Esophagus (tissue), 2 donors: ENCODE results near the gene ANKS4B. TPM values are rescaled to one million over a fixed set of nuclear protein-coding genes. Genes with fewer than 3 reads are reported as not detected.
"Not testable (repeated sequence)": the region's sequence is repeated elsewhere in the genome, so short reads cannot be mapped to it uniquely, and the experiment has no call there.

Experiments used
- H3K27ac ChIP-seq, 2 donors: one replicate each; pipeline ENCODE4 v1.5.1; 2013; ENCODE audit warnings: low read depth in 2 of 2, mild to moderate bottlenecking in 2 of 2, inconsistent platforms in 1 of 2, low read length in 1 of 2, moderate library complexity in 1 of 2
- H3K27me3 ChIP-seq, 2 donors: one replicate each; pipeline ENCODE4 v1.6.1; 2013; ENCODE audit warnings: low read length in 2 of 2, control low read depth in 1 of 2, mild to moderate bottlenecking in 1 of 2; ENCODE audit not compliant: insufficient read depth in 2 of 2, control insufficient read depth in 1 of 2
- H3K36me3 ChIP-seq, 2 donors: one replicate each; pipeline ENCODE4 v1.6.1; 2013; ENCODE audit warnings: low read length in 1 of 2; ENCODE audit not compliant: control insufficient read depth in 2 of 2, insufficient read depth in 2 of 2
- H3K4me1 ChIP-seq, 2 donors: one replicate each; pipeline ENCODE4 v1.6.1; 2013; ENCODE audit warnings: low read length in 1 of 2; ENCODE audit not compliant: control insufficient read depth in 2 of 2, insufficient read depth in 2 of 2
- H3K4me3 ChIP-seq, 2 donors: one replicate each; pipeline ENCODE4 v1.5.1; 2013; ENCODE audit warnings: low read length in 2 of 2, mild to moderate bottlenecking in 2 of 2, low read depth in 1 of 2, moderate library complexity in 1 of 2
- H3K9me3 ChIP-seq, 2 donors: one replicate each; pipeline ENCODE4 v1.6.1; 2013; ENCODE audit warnings: mild to moderate bottlenecking in 2 of 2, low read depth in 1 of 2, low read length in 1 of 2, moderate library complexity in 1 of 2; ENCODE audit not compliant: control insufficient read depth in 2 of 2, insufficient read depth in 1 of 2
- WGBS, 2 donors: extraction: QIAGEN DNeasy Blood & Tissue Kit; methylation state at CpG; one replicate each; pipeline ENCODE4 v1.1.7; 2013; 5-methylcytosine and 5-hydroxymethylcytosine counted together
- polyA plus RNA-seq, 2 donors: library from polyadenylated mRNA; stranded (reverse); fragments of 200-250 nt; gene quantifications; one replicate each; pipeline ENCODE4 v1.2.3, GENCODE V29; 2013
- donor health status: healthy with polysubstance abuse.
- donor health status: Bipolar disorder and iron deficiency.

Gene ANKS4B
- polyA plus RNA-seq, 2 donors, result not detected

- Histone ChIP-seq H3K4me1 (no peaks in the 10 kb centered on the region), H3K4me3 (no peak overlapping the region), H3K9me3 (no peaks in the 10 kb centered on the region), H3K27me3 (peaks cover 3 to 5% of the 10 kb centered on the region in 2 donors), H3K36me3 (no peaks in the 10 kb centered on the region), H3K27ac (no peak overlapping the region)
- WGBS, 2 donors, result 73 to 76% methylated on average over 2 of the region's 2 CpGs
Observed at GRCh38 chr16:21228361-21228872, 5.1 kb upstream of the ANKS4B start.

- Histone ChIP-seq H3K27ac (no peak overlapping the region), H3K4me1 (no peaks in the 10 kb centered on the region), H3K36me3 (no peaks in the 10 kb centered on the region), H3K9me3 (no peaks in the 10 kb centered on the region), H3K4me3 (no peak overlapping the region), H3K27me3 (peaks cover 2 to 3% of the 10 kb centered on the region in 2 donors)
- WGBS, 2 donors, result 79 to 100% methylated on average over 1 of the region's 1 CpG
Observed at GRCh38 chr16:21233045-21233520, 416 bp upstream of the ANKS4B start.

DNA sequence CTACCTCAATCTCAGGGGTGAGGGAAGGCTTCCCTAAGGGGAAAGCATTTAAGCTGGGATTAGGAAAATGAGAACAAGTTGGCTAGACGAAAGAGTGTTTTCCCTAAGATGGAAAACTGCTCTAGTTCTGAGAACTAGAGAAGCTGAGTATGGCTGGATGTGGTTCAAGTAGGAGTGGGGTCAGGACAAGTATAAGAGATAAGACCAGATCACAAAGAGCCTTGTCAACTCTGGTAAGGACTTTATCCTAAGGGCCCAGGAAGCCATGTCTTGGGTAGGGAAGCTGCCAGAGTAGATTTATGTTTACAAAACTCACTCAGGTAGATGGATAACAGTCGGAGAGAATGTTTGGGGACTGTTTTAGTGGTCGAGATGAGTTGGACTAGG lies 1.7 kb downstream of the ANKS4B start:
- H3K27ac ChIP-seq, result no peak overlapping the region
- H3K27me3 ChIP-seq, result peaks cover 2 to 3% of the 10 kb centered on the region in 2 donors
- H3K4me1 ChIP-seq, result no peaks in the 10 kb centered on the region
- no peaks in the 10 kb centered on the region for H3K36me3 ChIP-seq
- H3K9me3 ChIP-seq, result no peaks in the 10 kb centered on the region
- no peak overlapping the region for H3K4me3 ChIP-seq
- 70 to 74% methylated on average over 3 of the region's 3 CpGs for WGBS, 2 donors

DNA sequence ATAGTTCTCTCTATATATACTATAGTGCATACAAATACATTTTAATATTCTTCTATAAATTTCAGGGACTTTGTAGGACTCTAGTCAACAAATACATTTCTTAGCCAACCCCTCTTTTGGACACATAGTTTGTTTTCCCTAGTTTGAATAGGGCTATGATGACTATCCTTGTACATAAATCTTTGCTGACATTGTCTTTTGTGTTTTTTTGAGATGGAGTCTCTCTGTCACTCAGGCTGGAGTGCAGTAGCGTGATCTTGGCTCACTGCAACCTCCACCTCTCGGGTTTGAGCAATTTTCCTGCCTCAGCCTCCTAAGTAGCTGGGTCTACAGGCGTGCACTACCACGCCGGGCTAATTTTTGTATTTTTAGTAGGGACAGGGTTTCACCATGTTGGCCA lies 3.3 kb downstream of the ANKS4B start:
- Histone ChIP-seq H3K27me3 (peaks cover 2 to 3% of the 10 kb centered on the region in 2 donors), H3K4me1 (no peaks in the 10 kb centered on the region), H3K4me3 (no peak overlapping the region), H3K27ac (no peak overlapping the region), H3K36me3 (no peaks in the 10 kb centered on the region), H3K9me3 (no peaks in the 10 kb centered on the region)
- WGBS, 2 donors, result 75 to 79% methylated on average over 5 of the region's 5 CpGs

GRCh38 chr16:21239646-21240045 lies 6.1 kb downstream of the ANKS4B start:
- 68 to 79% methylated on average over 4 of the region's 4 CpGs for WGBS, 2 donors
- Histone ChIP-seq H3K27me3 (no peaks in the 10 kb centered on the region), H3K9me3 (no peaks in the 10 kb centered on the region)

GRCh38 chr16:21242756-21243155 lies 9.3 kb downstream of the ANKS4B start:
- Histone ChIP-seq H3K27ac (no peak overlapping the region), H3K4me1 (no peaks in the 10 kb centered on the region), H3K27me3 (no peaks in the 10 kb centered on the region), H3K36me3 (no peaks in the 10 kb centered on the region), H3K4me3 (no peak overlapping the region), H3K9me3 (no peaks in the 10 kb centered on the region)
- WGBS, 2 donors, result 24 to 34% methylated on average over 2 of the region's 2 CpGs

More at GRCh38 chr16:21239646-21240045, 6.1 kb downstream of the ANKS4B start:
- Histone ChIP-seq H3K4me3 (no peak overlapping the region), H3K27ac (no peak overlapping the region), H3K4me1 (no peaks in the 10 kb centered on the region), H3K36me3 (no peaks in the 10 kb centered on the region)

DNA sequence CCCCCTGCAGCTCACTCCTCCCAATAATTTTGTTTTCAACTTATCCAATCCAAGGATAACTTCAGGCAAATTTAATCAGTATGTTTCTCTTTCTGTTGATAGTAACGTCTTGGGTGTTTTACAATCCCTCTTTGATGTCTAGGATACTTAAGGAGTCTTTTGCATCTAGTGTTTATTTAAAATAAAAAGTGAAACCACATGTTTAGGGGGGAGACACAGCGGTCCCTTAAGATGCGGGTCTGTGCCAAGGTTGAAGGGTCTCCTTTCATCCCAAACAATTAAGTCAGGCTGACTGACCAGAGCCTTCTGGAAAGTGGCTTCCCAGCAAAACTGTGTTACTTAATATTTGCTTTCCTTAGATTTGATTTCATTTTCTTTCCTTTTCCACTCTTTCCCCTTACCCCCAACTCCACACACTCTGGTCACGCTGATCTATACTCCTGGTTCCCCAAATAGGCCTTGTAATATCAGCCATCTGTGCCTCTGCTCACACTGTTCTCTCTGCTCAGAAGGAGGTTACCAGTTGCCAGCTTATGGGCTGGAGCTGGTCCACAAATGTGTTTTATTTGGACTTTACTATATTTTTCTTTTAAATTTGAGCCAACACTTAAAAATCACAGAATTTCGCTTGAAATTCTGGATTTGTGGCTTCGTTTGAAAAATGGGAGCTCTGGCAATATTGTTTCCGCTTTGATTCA lies 11.2 kb downstream of the ANKS4B start:
- H3K9me3 ChIP-seq, result no peaks in the 10 kb centered on the region
- no peak overlapping the region for H3K4me3 ChIP-seq
- peaks cover 0 to under 1% of the 10 kb centered on the region in 2 donors for H3K27me3 ChIP-seq
- no peaks in the 10 kb centered on the region for H3K4me1 ChIP-seq
- 53 to 62% methylated on average over 7 of the region's 7 CpGs for WGBS, 2 donors
- H3K27ac ChIP-seq, result no peak overlapping the region
- H3K36me3 ChIP-seq, result no peaks in the 10 kb centered on the region

DNA sequence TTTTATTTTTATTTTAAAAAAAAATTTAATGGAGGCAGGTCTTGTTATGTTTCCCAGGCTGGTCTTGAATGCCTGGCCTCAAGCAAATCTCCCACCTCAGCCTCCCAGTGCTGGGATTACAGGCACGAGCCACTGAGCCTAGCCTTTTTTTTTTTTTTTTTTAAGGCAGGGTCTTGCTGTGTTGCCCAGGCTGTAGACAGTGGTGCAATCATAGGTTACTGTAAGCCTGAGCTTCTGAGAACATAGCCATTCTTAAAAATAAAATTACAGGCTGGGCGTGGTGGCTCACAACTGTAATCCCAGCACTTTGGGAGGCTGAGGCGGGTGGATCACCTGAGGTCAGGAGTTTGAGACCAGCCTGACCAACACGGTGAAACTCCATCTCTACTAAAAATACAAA lies 14.7 kb downstream of the ANKS4B start:
- H3K4me1 ChIP-seq, H3K4me3 ChIP-seq, H3K36me3 ChIP-seq, H3K27ac ChIP-seq, H3K27me3 ChIP-seq, H3K9me3 ChIP-seq: not testable (repeated sequence)
- WGBS, 2 donors, result 87 to 90% methylated on average over 4 of the region's 4 CpGs

DNA sequence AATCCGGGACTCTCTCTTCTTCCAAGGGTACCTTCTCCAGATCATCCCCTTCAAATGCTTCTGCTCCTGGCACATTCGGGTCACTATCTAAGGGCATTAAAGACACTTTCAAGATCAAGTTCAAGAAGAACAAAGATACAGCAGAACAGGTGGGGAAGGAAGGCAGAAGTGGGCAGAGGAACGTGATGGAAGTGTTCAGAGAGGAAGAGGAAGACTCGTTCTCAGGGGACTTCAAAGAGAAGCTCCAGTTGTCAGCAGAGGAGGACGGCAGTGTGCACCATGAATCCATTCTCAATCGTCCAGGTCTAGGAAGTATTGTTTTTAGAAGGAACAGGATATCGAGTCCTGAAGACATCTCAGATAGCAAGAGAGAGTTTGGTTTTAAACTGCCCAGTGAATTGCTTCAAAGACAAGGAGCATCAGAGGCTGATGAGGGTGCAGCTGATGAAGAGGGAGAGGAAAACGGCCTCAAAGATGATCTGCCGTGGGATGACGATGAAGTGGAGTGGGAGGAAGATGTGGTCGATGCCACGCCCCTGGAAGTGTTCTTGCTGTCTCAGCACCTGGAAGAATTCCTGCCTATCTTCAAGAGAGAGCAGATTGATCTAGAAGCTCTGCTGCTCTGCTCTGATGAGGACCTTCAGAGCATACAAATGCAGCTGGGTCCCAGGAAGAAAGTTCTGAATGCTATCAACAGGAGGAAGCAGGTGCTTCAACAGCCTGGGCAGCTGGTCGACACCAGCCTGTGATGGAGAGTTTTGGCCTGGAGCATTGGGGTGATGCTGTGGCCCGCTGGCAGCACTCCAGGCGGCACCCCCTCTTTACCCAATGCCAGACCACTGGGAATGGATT lies 16.8 kb downstream of the ANKS4B start:
- Histone ChIP-seq H3K27me3 (peaks cover 0 to 4% of the 10 kb centered on the region in 2 donors), H3K4me3 (no peak overlapping the region), H3K9me3 (no peaks in the 10 kb centered on the region), H3K4me1 (no peaks in the 10 kb centered on the region), H3K36me3 (no peaks in the 10 kb centered on the region), H3K27ac (no peak overlapping the region)
- 80 to 82% methylated on average over 15 of the region's 15 CpGs for WGBS, 2 donors
